Thoracic aorta (tissue), 2 donors: ENCODE data around the gene WDFY4. TPM values are rescaled to one million over a fixed set of nuclear protein-coding genes. Genes with fewer than 3 reads are reported as not detected.

Experiments used
- ATAC-seq: fragments of 150-250 bp; one replicate; pipeline ENCODE4 v1.8.0; 2017; ENCODE audit warnings: low read depth; ENCODE audit not compliant: insufficient number of reproducible peaks, low FRiP score
- DNase-seq: peaks from one replicate; pipeline ENCODE4 v3.0.0-alpha.2; 2020; ENCODE audit warnings: low spot score
- H3K27ac ChIP-seq, 2 donors: fragments of 200-600 bp; sonication (generic); 1 replicate in 1 of 2; 2 replicates in 1 of 2; pipeline ENCODE4 v1.5.1; 2016; ENCODE audit warnings: mild to moderate bottlenecking in 2 of 2, moderate library complexity in 2 of 2
- H3K27me3 ChIP-seq: fragments of 200-600 bp; sonication (generic); replicated peaks from 2 replicates; pipeline ENCODE4 v1.6.0; 2016; ENCODE audit warnings: mild to moderate bottlenecking; ENCODE audit not compliant: insufficient read depth
- H3K36me3 ChIP-seq: fragments of 200-600 bp; sonication (generic); one replicate; pipeline ENCODE4 v1.5.1; 2016
- H3K4me1 ChIP-seq, 2 donors: fragments of 200-600 bp; sonication (generic); 1 replicate in 1 of 2; 2 replicates in 1 of 2; pipeline versions ENCODE4 v1.5.1 to v1.6.0; 2016; ENCODE audit warnings: low read depth in 2 of 2, mild to moderate bottlenecking in 1 of 2; ENCODE audit not compliant: control insufficient read depth in 1 of 2
- H3K4me3 ChIP-seq: fragments of 200-600 bp; sonication (generic); 2 replicates; pipeline ENCODE4 v1.5.1; 2016; ENCODE audit warnings: mild to moderate bottlenecking
- H3K9me3 ChIP-seq: fragments of 200-600 bp; sonication (generic); 2 replicates; pipeline ENCODE4 v1.5.1; 2016
- total RNA-seq, 2 donors: library from RNA; depleted of rRNA; stranded (reverse); fragments of >200 nt; gene quantifications; one replicate each; pipeline versions ENCODE4 v1.1.0 to v1.2.3, GENCODE V29; 2016
- TF ChIP-seq, protein P1 (sequence below): fragments of 200-600 bp; sonication (generic); IDR thresholded peaks from one replicate; pipeline ENCODE4 v1.5.1; 2019; ENCODE audit warnings: antibody characterized with exemption

The WDFY4 gene
- total RNA-seq, 2 donors from 2014 or later = 10.0 to 14.9 TPM

DNA sequence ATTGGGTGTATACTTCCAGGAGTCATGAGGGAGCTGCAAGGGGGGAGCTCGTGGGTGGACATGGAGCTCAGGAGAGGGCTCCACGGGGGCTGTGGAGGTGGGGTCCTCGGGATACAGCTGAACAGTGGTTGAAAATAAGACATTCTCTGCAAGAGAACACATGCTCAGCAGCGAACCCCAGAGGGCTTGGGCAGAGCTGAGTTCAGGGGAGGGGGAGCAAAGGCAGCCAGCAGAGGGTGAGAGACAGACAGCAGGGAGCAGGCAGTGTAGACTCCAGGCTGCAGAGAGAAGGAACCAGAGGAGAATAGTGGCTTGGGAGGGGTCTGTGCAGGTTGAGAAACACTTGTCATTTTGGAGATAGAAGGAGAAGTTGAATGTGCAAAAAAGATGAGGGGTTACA is 327.9 kb downstream of the WDFY4 start:
- no peaks in the 10 kb centered on the region for H3K27me3 ChIP-seq
- TF ChIP-seq, protein P1, sequence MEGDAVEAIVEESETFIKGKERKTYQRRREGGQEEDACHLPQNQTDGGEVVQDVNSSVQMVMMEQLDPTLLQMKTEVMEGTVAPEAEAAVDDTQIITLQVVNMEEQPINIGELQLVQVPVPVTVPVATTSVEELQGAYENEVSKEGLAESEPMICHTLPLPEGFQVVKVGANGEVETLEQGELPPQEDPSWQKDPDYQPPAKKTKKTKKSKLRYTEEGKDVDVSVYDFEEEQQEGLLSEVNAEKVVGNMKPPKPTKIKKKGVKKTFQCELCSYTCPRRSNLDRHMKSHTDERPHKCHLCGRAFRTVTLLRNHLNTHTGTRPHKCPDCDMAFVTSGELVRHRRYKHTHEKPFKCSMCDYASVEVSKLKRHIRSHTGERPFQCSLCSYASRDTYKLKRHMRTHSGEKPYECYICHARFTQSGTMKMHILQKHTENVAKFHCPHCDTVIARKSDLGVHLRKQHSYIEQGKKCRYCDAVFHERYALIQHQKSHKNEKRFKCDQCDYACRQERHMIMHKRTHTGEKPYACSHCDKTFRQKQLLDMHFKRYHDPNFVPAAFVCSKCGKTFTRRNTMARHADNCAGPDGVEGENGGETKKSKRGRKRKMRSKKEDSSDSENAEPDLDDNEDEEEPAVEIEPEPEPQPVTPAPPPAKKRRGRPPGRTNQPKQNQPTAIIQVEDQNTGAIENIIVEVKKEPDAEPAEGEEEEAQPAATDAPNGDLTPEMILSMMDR = no peak
- H3K4me3 ChIP-seq = no peak overlapping the region
- no peak for DNase-seq
- H3K36me3 ChIP-seq = no peaks in the 10 kb centered on the region
- no peak for ATAC-seq
- H3K27ac ChIP-seq = no peak overlapping the region
- no peaks in the 10 kb centered on the region for H3K9me3 ChIP-seq
- peaks cover 19 to 56% of the 10 kb centered on the region in 2 donors for H3K4me1 ChIP-seq

DNA sequence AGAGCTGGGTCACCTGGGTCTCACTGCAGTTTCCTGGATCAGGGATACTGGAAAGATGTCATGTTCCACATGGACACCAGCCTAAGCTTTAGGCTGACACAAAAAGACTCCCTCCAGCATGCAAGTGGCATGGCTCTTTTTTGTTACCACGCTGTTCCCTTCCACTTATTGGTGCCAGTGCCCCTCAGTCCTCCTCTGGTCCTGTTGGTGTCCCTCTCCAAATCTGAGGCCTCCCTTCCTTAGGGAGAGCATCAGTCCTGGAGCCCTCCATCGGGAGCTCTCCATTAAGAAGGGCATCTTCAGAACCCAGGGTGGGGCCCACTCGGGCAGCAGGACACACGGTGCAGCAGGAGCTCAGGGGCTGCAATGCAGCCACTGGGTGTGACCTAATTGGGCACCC is 331.0 kb downstream of the WDFY4 start:
- Histone ChIP-seq H3K9me3 (no peaks in the 10 kb centered on the region), H3K27me3 (no peaks in the 10 kb centered on the region), H3K27ac (no peak overlapping the region), H3K4me1 (peaks cover 0 to 27% of the 10 kb centered on the region in 2 donors), H3K36me3 (peaks cover 11% of the 10 kb centered on the region), H3K4me3 (no peak overlapping the region)
- DNase-seq (no peak), ATAC-seq (no peak)
- TF ChIP-seq, protein P1 = no peak

DNA sequence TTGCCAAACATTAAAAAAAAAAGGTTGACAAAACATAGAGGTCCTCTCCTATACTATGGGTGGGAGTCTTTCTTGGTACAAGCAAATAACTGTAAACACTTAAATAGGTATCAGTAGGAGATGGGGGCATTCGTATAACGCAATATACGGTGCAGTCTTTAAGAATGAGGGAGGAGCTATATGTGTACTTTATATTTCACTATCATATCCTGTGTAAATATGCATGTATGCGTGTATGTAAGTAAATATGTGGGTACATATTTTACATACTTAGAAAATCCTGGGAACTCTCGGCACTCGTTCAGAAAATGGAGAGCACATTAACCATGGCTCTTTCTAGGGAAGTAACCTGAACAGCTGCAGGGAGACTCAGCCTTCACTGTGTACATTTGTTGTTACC is 337.0 kb downstream of the WDFY4 start:
- no peaks in the 10 kb centered on the region for H3K27me3 ChIP-seq
- no peaks in the 10 kb centered on the region for H3K9me3 ChIP-seq
- ATAC-seq (no peak), DNase-seq (no peak)
- TF ChIP-seq, protein P1 = no peak
- no peak overlapping the region for H3K4me3 ChIP-seq
- peaks cover 11% of the 10 kb centered on the region for H3K36me3 ChIP-seq
- no peak overlapping the region for H3K27ac ChIP-seq
- peaks cover 7 to 31% of the 10 kb centered on the region in 2 donors for H3K4me1 ChIP-seq

DNA sequence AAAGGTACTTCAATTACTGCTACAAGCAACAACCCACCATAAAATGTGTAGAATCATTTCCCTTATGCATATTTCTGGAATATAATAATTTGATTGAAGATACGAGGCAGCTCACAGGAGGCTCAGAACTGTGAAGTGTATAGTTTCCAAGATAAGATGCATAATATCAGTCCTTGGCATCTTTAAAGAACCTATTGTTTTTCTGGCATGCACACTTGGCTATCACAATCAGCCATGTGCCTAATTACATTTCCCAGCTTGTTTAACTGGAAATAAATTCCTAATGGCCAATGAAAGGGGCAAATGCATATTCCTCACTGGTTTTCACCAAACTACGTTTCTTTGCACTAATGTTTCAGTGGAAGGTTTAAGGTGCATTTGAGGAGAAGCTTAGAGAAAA is 338.4 kb downstream of the WDFY4 start:
- H3K27ac ChIP-seq = peak overlapping the region; percentile 71 to 77

DNA sequence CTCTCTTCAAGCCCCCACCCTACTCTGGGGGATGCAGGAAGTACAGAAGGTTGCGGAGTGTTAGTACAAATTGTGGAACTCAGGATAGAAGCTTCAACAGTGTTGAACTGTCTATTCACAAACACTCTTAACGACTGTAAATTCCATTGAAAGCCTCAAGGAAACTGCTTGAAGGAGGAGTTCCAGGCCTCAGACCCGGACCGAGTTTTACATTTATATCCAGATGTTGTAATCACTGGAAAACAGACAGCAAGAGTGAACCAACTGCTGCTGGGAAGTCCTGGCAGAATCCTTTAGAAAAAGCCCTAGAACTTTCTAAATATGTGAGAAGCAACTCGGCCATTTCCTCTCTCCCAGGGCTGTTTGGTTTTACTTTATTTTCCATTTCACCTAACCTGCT is 339.1 kb downstream of the WDFY4 start:
- ATAC-seq = peak; percentile 50
- no peaks in the 10 kb centered on the region for H3K27me3 ChIP-seq

More for the DNA sequence above, 338.4 kb downstream of the WDFY4 start:
- peaks cover 11% of the 10 kb centered on the region for H3K36me3 ChIP-seq
- no peaks in the 10 kb centered on the region for H3K9me3 ChIP-seq
- DNase-seq = no peak
- H3K27me3 ChIP-seq = no peaks in the 10 kb centered on the region
- peaks cover 7 to 31% of the 10 kb centered on the region in 2 donors for H3K4me1 ChIP-seq
- ATAC-seq = no peak
- H3K4me3 ChIP-seq = no peak overlapping the region
- TF ChIP-seq, protein P1 = no peak

More for the DNA sequence above, 339.1 kb downstream of the WDFY4 start:
- no peaks in the 10 kb centered on the region for H3K9me3 ChIP-seq
- TF ChIP-seq, protein P1 = no peak
- no peak for DNase-seq
- peak overlapping the region; percentile 71 to 77 for H3K27ac ChIP-seq
- H3K36me3 ChIP-seq = peaks cover 9% of the 10 kb centered on the region
- peak overlapping the region; percentile 2 for H3K4me3 ChIP-seq
- peaks cover 7 to 31% of the 10 kb centered on the region in 2 donors for H3K4me1 ChIP-seq
